DOHH2 (cell line): ENCODE data around the gene CDH26.

Experiments
- H3F3A ChIP-seq: fragments of 200-600 bp; sonication (generic), shearing (Covaris generic); 2 replicates; pipeline ENCODE4 v1.6.0; 2016; ENCODE audit warnings: antibody characterized with exemption, mild to moderate bottlenecking; ENCODE audit not compliant: control insufficient read depth, insufficient read depth
- H3K27ac ChIP-seq: fragments of 200-600 bp; sonication (generic); 2 replicates; pipeline ENCODE4 v1.5.1; 2014; ENCODE audit warnings: low read depth, mild to moderate bottlenecking, low read length, moderate library complexity
- H3K27me3 ChIP-seq: fragments of 200-600 bp; sonication (generic); 2 replicates; pipeline ENCODE4 v1.6.1; 2014; ENCODE audit warnings: mild to moderate bottlenecking, low read length, mixed read lengths; ENCODE audit not compliant: control insufficient read depth
- H3K36me3 ChIP-seq: fragments of 200-600 bp; sonication (generic); 2 replicates; pipeline ENCODE4 v1.6.1; 2014; ENCODE audit warnings: mild to moderate bottlenecking, low read length, moderate library complexity, mixed read lengths; ENCODE audit not compliant: control insufficient read depth
- H3K4me1 ChIP-seq: fragments of 200-600 bp; sonication (generic); 2 replicates; pipeline ENCODE4 v1.6.1; 2014; ENCODE audit warnings: mild to moderate bottlenecking, low read length, mixed read lengths; ENCODE audit not compliant: control insufficient read depth
- H3K4me2 ChIP-seq: fragments of 200-600 bp; sonication (generic); 2 replicates; pipeline ENCODE4 v1.6.0; 2014; ENCODE audit warnings: mild to moderate bottlenecking, low read length, moderate library complexity
- H3K4me3 ChIP-seq: fragments of 200-600 bp; sonication (generic); 2 replicates; pipeline ENCODE4 v1.5.1; 2014; ENCODE audit warnings: mild to moderate bottlenecking, low read length, mixed read lengths
- H3K79me2 ChIP-seq: fragments of 200-600 bp; sonication (generic); 2 replicates; pipeline ENCODE4 v1.6.1; 2014; ENCODE audit warnings: mild to moderate bottlenecking, low read length, mixed read lengths; ENCODE audit not compliant: control insufficient read depth
- H3K9me2 ChIP-seq: fragments of 200-600 bp; sonication (generic); replicated peaks from 2 replicates; pipeline ENCODE4 v1.6.1; 2014; ENCODE audit warnings: mild to moderate bottlenecking, low read length, mixed read lengths; ENCODE audit not compliant: control insufficient read depth
- H3K9me3 ChIP-seq: fragments of 200-600 bp; sonication (generic); 2 replicates; pipeline ENCODE4 v1.6.1; 2014; ENCODE audit warnings: antibody characterized with exemption, low read length, mixed read lengths; ENCODE audit not compliant: control insufficient read depth, insufficient read depth
- H4K20me1 ChIP-seq: fragments of 200-600 bp; sonication (generic); 2 replicates; pipeline ENCODE4 v1.6.0; 2014; ENCODE audit warnings: low read depth, mild to moderate bottlenecking, antibody characterized with exemption, low read length, moderate library complexity; ENCODE audit not compliant: control insufficient read depth, insufficient read depth
- CTCF ChIP-seq: fragments of 200-600 bp; sonication (generic); IDR thresholded peaks from one replicate; pipeline ENCODE4 v1.5.1; 2014; ENCODE audit warnings: antibody characterized with exemption, mild to moderate bottlenecking, low read depth, low read length; ENCODE audit not compliant: poor library complexity, severe bottlenecking
- EZH2phosphoT487 ChIP-seq: fragments of 200-600 bp; sonication (generic); IDR thresholded peaks from 2 replicates; pipeline ENCODE4 v1.6.1; 2017; ENCODE audit warnings: borderline replicate concordance, mild to moderate bottlenecking, antibody characterized with exemption, low read length, moderate library complexity, mixed read lengths

The CDH26 gene

GRCh38 chr20:59977086-59977485 is 18.9 kb downstream of the CDH26 start:
- H3K36me3 ChIP-seq = no peaks in the 10 kb centered on the region
- H3K79me2 ChIP-seq = no peaks in the 10 kb centered on the region
- no peaks in the 10 kb centered on the region for H3K4me1 ChIP-seq
- no peak overlapping the region for H3K4me3 ChIP-seq
- H3K9me3 ChIP-seq = no peaks in the 10 kb centered on the region
- no peak for TF ChIP-seq EZH2phosphoT487
- no peak for TF ChIP-seq CTCF
- H3K4me2 ChIP-seq = no peak overlapping the region
- no peak overlapping the region for H3K27ac ChIP-seq
- no peaks in the 10 kb centered on the region for H4K20me1 ChIP-seq
- H3K9me2 ChIP-seq = no peaks in the 10 kb centered on the region
- H3K27me3 ChIP-seq = no peaks in the 10 kb centered on the region
- no peaks in the 10 kb centered on the region for H3F3A ChIP-seq

- no peak for TF ChIP-seq CTCF
- no peak for TF ChIP-seq EZH2phosphoT487
- H4K20me1 ChIP-seq = no peaks in the 10 kb centered on the region
- H3K27ac ChIP-seq = no peak overlapping the region
- no peaks in the 10 kb centered on the region for H3K9me2 ChIP-seq
- no peaks in the 10 kb centered on the region for H3K9me3 ChIP-seq
- H3F3A ChIP-seq = no peaks in the 10 kb centered on the region
- H3K4me3 ChIP-seq = no peak overlapping the region
- H3K27me3 ChIP-seq = no peaks in the 10 kb centered on the region
- no peak overlapping the region for H3K4me2 ChIP-seq
- no peaks in the 10 kb centered on the region for H3K4me1 ChIP-seq
- no peaks in the 10 kb centered on the region for H3K36me3 ChIP-seq
- H3K79me2 ChIP-seq = no peaks in the 10 kb centered on the region
These were observed 24.9 kb downstream of the CDH26 start for GRCh38 chr20:59983076-59983475.

GRCh38 chr20:59984541-59984940 is 26.3 kb downstream of the CDH26 start:
- no peaks in the 10 kb centered on the region for H3K9me3 ChIP-seq
- H3K27ac ChIP-seq = no peak overlapping the region
- H3F3A ChIP-seq = no peaks in the 10 kb centered on the region
- H3K9me2 ChIP-seq = no peaks in the 10 kb centered on the region
- H3K36me3 ChIP-seq = no peaks in the 10 kb centered on the region
- no peak overlapping the region for H3K4me2 ChIP-seq
- H3K27me3 ChIP-seq = no peaks in the 10 kb centered on the region
- H3K4me3 ChIP-seq = no peak overlapping the region
- H3K4me1 ChIP-seq = no peaks in the 10 kb centered on the region
- no peaks in the 10 kb centered on the region for H3K79me2 ChIP-seq
- H4K20me1 ChIP-seq = no peaks in the 10 kb centered on the region
- no peak for TF ChIP-seq CTCF
- TF ChIP-seq EZH2phosphoT487 = no peak

- H3K9me2 ChIP-seq = no peaks in the 10 kb centered on the region
- H3K36me3 ChIP-seq = no peaks in the 10 kb centered on the region
- H3K27me3 ChIP-seq = no peaks in the 10 kb centered on the region
- TF ChIP-seq EZH2phosphoT487 = no peak
- TF ChIP-seq CTCF = no peak
- no peaks in the 10 kb centered on the region for H3K79me2 ChIP-seq
- H3K27ac ChIP-seq = no peak overlapping the region
- H3K4me3 ChIP-seq = no peak overlapping the region
- H3F3A ChIP-seq = no peaks in the 10 kb centered on the region
- no peaks in the 10 kb centered on the region for H3K4me1 ChIP-seq
- no peaks in the 10 kb centered on the region for H4K20me1 ChIP-seq
- H3K4me2 ChIP-seq = no peak overlapping the region
- H3K9me3 ChIP-seq = no peaks in the 10 kb centered on the region
These were observed 26.9 kb downstream of the CDH26 start for GRCh38 chr20:59985164-59985563.
